Suppressor macrophage treated with lipopolysaccharide for 4 hours (primary cell): ENCODE measurements around the gene VWA2.

Source experiments
- DNase-seq: peaks from one replicate; pipeline ENCODE4 v3.0.0-alpha.2; 2020

The VWA2 gene

DNA sequence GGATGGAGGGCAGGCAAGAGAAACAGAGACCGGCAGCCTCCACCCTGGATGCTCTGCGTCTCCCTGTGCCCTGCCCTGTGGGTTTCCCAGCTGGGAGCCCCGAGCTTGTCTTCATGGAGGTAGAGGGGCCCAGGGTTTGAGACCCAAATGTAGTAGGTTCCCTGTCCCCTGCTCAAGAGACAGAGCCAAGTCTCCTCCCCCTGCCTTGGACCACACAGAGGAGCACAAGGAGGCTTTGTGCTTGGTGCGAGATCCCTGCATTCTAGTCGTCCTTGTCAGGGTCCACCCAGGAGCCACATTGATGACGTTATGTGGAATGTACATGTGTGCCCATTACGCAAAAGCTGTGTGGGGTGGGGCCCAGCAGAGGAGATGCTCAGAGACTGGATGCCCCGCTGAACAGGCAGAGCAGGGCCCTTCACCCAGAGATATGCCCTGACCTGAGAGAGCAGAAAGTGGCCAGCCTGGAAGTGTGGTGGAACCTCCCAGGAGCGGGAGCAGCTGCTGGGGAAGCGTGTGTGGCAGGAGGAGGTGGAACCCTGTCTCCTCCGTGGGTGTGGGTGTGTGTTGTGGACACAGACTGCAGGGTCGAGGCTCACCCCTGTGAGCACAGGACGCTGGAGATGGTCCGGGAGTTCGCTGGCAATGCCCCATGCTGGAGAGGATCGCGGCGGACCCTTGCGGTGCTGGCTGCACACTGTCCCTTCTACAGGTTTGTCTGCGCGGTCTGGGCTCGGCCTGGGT is 39.3 kb downstream of the VWA2 start:
- no peak for DNase-seq

DNA sequence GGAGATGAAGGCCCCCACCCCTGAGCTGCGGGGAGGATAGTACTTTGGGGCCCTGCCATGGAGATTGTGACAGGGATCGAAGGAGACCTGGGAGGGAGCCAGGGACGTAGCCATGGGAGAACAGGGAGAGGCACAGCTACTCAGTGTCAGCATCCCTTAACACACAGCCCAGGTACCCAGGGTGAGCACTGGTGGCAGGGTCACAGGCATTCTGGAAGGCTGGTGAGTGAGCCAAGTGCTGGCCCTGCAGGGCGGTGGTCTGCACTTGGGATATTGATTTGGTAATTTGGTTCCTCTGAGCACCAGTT is 39.8 kb downstream of the VWA2 start:
- no peak for DNase-seq

DNA sequence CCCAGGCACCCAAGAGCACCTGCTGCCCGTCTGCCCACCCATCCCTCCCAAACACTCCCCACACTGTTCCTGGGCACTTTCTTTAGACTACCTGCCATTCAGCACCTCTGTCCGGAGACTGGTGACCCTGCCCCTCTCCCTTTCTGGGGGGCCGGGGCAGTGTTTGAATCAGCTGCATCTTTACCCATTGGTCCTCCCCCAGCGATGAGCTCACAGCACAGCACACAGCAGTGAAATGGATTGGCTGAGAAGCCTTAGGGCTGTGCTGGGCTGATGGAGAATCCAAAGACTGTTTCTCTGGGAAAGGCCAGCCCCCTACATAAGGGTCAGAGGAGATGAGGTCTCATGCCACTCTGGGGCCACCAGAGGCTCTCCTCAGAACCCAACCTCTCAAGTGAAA is 40.2 kb downstream of the VWA2 start:
- DNase-seq: no peak

DNA sequence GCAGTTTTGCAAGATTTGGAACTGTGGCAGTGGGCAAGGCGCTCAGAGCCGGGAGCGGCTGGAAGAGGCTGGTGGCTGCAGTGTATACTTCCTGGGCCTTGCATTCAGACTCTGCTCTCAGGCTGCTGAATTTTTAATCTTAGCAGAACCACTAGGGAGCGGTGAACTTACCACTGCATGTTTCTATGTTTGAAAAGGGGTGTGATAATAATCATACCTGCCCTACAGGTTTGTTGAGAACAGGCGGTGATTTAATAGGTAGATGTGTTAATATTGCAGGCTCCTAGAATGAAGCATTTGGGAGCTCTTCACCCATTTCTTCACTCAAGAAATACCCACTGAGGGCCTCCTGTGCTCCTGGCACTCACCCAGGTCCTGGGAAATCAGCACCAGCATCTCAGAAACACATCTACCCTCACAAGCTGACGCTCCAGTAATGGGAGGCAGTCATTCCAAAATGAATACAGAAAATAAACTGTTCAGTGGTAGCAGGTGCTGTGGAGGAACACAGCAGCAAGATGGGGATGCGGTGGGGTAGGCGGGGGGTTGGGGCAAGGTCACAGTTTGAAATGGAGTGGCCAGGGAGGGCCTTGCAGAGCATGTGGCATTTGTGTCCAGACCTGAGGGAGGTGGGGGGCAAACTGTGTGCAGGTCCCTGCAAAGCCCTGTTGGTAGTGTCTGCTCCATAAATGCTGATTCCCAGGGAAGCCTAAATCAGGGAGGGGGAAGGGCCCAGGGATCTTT is 41.0 kb downstream of the VWA2 start:
- DNase-seq: no peak

DNA sequence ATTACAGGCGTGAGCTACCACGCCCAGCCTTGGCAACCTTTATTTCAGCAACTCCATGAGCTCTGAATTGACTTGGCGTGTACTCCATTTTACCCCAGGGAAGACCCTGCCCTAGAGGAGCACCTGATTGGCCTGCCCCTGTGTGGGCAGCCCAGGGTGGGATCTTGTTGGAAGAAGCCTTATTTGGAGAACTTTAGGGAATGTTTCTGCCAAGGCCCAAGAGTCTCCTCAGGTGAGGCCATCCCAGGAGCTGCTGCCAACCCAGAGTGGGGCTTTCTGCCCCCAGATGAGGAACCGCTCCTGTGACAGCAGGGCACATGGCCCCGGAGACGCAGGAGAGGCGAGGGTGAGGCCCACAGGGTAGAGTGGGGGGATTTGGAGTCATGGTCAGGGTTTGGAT is 42.0 kb downstream of the VWA2 start:
- DNase-seq: no peak

DNA sequence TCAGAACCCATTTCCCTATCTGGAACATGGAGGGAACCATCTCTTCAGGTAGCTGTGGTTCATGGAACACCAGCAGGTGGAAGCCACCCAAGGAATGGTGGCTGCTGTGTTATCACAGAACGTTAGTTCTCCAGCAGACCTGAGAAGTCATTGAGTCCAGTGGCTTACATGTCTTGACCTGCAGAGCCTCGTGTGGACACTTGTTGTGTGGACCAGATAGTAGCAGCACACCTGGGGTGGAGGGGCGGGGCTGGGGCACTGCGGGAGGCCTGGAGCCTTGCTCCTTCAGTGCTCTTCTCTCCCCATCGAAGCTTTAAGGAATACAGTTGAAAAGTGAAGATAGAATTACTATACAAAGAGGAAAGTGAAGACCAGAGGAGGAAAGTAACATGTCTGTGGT is 42.4 kb downstream of the VWA2 start:
- no peak for DNase-seq

DNA sequence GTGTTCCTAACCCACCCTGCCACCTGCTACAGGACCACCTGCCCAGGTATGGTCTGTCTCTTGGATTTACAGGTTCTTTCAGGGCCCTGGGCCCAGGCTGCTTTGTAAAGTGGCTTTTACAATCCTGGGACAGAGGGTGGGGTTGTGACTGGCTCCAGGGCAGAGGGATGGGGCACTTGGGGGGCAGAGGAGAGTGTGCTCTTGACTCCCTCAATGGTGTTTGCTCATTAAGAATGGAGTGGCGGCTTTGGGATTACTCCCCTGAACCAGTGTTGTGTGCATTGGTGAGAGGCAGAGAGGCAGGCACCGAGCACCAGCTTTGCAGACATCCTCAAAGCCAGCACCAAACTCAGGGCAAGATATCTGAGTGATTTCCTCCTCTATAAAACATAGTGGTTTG is 43.5 kb downstream of the VWA2 start:
- no peak for DNase-seq

DNA sequence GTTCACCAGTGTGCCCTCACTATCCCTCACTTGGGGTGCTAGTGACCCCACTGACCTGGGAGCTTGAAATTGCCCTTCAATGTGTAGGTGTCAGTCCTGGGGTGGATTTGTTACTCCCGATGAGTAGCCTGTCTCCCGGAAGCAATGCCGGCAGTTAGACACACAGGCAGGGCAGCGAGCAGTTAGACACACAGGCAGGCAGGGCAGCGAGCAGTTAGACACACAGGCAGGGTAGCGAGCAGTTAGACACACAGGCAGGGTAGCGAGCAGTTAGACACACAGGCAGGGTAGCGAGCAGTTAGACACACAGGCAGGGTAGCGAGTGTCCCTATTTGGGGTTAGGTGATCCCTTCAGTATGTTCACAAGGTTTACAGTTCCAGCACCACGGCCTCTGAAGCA is 44.0 kb downstream of the VWA2 start:
- DNase-seq: no peak

DNA sequence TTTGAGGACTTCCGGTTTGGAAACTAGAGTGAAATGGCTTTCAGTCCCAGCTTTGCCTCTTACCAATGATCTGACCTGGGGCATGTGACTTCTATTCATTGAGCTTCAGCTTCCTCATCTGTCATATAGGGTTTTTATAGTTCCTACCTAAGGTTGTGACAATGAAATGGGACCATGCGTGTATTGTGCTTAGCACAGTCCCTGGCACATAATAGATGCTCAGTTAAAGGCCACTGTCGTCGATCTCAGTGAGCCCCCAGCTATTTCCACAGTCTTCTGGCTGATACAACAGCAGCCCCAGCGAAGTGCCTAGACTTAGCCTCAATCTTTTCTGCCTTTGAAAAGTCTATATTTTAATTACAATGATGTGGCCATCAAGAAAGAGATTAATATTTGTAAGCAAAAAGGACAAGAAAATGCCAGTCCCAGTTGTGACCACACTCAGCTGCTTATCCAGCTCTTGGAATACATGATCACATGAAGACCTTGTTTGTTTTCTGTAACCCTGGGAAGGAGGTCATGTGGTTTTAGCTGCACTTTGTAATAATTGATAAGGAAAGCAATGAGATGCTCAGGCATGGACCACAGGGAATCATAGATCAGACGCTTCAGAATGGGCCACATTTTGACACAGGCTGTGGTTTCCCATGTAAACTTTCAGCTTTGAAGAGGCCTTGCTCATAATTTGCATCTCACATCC is 44.6 kb downstream of the VWA2 start:
- DNase-seq: no peak

DNA sequence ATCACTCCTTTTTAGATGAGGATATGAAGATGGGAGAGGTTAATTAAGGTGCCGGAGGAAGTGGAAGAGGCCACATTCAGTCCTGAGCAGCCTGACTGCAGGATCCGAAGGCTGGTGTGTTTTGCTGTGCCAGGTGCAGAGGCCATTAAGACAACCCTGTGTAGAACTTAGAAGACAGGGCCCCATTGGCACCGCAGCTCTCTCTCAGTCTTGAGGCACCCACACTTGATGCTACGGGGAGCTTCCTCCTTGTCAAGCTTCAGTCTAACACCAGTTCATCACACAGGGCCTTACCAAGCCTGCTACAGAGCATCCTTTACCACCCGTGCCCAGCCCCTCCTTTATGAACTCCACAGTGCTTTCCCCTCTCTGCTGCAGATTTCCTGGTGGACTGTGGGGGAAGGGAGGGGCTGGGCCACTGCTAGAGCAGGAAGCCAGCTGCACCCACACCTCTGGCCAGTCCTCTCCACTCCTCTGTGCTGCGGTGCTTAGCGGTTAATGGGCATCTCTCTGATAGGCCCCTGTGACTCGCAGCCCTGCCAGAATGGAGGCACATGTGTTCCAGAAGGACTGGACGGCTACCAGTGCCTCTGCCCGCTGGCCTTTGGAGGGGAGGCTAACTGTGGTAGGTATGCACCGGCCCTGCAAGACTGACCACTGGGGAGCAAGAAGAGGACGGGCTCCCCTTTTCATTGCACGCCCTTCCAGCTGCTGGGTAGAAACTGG is 45.5 kb downstream of the VWA2 start:
- DNase-seq: no peak

DNA sequence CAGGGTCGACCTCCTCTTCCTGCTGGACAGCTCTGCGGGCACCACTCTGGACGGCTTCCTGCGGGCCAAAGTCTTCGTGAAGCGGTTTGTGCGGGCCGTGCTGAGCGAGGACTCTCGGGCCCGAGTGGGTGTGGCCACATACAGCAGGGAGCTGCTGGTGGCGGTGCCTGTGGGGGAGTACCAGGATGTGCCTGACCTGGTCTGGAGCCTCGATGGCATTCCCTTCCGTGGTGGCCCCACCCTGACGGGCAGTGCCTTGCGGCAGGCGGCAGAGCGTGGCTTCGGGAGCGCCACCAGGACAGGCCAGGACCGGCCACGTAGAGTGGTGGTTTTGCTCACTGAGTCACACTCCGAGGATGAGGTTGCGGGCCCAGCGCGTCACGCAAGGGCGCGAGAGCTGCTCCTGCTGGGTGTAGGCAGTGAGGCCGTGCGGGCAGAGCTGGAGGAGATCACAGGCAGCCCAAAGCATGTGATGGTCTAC is 46.9 kb downstream of the VWA2 start:
- DNase-seq: no peak

DNA sequence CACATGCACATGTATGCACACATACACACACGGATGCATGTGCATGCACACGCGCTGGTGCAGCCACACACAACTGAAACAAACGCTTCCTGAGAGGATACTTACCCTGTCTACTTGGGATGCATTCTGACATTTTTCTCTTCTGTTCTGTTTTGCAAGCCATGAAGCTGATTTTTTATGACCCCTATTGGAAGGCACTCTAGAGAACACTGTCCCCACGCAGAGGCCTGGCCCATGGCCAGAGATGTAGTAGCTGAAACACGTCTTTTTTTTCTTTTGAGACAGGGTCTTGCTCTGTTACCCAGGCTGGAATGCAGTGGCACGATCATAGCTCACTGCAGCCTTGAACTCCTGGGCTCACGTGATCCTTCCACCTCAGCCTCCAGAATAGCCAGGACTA is 47.9 kb downstream of the VWA2 start:
- DNase-seq: no peak

DNA sequence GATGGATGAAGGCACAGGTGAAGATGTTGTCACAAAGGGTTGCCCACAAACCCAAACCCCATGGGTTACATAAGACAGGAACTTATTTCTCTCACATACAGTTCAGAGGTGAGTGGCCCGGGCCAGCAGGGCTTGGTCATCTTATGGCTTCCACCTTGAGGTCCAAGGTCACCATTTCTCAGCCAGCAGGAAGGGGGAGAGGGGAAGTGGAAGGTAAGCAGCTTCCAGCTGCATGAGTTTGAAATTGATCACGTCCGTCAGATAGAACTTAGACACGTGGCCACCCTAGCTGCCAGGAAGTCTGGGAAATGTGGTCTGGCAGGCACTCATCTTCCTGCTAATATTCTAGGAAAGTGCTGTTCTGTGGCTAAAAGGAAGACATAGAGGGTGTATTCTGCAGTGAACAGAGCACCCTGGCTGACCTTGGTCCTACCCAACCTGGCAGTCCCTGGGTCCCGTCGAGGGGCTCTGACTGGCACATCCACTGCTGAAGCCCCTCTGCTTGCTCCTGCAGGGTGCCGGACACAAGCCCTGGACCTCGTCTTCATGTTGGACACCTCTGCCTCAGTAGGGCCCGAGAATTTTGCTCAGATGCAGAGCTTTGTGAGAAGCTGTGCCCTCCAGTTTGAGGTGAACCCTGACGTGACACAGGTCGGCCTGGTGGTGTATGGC is 49.5 kb downstream of the VWA2 start:
- no peak for DNase-seq

DNA sequence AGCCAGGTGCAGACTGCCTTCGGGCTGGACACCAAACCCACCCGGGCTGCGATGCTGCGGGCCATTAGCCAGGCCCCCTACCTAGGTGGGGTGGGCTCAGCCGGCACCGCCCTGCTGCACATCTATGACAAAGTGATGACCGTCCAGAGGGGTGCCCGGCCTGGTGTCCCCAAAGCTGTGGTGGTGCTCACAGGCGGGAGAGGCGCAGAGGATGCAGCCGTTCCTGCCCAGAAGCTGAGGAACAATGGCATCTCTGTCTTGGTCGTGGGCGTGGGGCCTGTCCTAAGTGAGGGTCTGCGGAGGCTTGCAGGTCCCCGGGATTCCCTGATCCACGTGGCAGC is 50.0 kb downstream of the VWA2 start:
- DNase-seq: no peak

DNA sequence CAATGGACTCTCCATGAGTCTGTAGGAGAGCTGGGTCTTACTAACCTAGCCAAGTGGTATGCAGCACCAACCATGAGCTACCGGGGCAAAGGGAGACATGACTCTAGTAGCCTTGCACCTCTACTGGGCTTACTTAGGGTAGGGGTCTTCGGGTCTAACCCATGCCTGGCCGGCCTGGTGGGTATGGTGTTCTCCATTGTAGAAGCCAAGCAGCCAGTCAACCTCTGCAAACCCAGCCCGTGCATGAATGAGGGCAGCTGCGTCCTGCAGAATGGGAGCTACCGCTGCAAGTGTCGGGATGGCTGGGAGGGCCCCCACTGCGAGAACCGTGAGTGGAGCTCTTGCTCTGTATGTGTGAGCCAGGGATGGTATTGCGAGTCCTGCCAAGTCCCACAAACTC is 51.0 kb downstream of the VWA2 start:
- DNase-seq: no peak

DNA sequence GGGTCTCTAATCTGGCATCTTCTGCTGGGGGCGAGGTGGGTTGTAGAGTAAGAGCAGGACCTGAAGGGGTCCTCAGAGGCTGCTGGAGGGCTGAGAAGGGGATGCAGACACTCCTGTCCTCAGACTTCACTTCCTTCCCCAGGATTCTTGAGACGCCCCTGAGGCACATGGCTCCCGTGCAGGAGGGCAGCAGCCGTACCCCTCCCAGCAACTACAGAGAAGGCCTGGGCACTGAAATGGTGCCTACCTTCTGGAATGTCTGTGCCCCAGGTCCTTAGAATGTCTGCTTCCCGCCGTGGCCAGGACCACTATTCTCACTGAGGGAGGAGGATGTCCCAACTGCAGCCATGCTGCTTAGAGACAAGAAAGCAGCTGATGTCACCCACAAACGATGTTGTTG is 52.0 kb downstream of the VWA2 start:
- DNase-seq: no peak

DNA sequence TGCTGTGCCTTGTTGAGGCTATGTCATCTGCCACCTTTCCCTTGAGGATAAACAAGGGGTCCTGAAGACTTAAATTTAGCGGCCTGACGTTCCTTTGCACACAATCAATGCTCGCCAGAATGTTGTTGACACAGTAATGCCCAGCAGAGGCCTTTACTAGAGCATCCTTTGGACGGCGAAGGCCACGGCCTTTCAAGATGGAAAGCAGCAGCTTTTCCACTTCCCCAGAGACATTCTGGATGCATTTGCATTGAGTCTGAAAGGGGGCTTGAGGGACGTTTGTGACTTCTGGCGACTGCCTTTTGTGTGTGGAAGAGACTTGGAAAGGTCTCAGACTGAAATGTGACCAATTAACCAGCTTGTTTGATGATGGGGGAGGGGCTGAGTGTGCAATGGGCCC is 52.5 kb downstream of the VWA2 start:
- DNase-seq: no peak

DNA sequence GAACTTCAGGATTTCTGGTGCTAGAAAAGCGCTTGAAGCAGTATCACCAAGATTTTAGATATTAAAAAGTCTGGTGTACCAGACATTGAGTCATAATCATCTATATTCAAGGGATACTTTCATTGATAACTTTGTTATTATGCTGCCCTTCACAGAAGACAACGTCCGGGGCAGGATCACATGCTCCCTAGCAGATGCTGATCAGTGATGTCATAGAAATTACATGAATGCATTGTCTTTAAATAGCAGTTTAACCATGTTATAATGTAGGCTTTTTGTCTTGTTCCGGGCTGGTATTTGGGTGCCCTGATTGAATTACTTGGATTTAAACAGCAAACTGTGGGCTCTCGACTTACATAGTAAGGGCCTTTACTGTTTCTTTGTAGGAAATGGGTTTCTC is 54.0 kb downstream of the VWA2 start:
- no peak for DNase-seq

DNA sequence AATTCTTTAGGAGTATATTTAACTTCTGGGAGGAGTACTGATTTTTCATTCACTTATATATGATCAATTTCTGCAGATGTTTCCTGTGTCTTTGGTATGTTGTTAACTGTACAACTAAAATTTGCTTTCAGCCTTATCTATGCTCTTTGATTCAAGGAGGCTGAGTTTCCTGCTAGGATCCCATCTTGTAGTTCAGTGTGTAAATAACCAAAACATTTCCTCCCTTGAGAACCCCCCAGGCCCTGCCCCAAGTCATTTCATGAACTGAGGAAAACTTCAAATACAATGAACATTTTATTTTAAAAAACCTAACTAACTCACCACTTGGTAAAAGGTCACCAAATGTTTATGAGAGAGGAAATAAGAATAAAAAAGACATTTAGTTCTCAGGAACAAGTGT is 55.5 kb downstream of the VWA2 start:
- no peak for DNase-seq

DNA sequence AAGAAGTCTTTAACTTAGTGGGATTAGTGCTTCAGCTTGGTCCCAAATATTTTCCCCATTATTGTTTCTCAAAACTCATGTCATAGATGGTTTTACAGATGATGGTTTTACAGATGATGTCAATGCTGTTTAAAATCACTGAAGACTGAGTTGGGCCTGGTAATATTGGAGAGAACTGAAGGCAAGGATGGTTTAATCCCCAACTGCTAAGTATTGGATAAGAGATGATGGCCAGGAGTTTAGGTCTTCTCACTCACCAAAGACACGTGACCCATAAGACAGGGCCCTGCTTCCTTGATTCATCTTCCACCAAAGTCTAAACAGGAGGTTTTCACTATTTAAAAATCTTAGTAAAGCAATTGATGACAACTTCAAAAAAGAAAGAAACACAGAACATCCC is 56.3 kb downstream of the VWA2 start:
- DNase-seq: no peak

DNA sequence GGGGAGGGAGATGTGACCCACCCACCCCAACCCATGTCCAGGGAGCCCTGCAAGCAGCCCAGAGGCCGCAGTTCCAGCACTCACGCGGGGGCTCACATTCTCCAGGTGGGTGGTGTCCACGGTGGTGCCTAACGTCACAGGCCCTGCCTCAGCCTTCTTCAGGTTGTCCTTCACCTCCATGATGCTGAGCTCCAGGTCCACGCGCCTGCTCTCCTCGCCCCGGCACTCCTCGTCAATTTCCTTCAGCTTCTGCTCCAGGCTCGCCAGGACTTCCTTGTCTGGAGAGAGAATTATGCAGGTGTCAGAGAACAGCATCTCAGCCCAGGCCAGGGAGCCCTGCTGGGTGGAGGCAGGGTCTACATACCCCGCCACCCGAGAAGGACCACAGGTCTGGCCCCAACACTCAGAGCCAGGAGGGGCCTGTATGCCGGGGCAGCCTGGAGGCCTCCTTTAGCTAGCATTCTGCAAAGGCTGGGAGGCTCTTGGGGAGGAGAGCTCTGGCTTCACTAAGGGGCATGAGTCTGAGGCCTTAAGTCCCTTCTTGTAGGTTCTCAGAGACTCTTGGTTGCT is 58.2 kb downstream of the VWA2 start:
- DNase-seq: no peak

DNA sequence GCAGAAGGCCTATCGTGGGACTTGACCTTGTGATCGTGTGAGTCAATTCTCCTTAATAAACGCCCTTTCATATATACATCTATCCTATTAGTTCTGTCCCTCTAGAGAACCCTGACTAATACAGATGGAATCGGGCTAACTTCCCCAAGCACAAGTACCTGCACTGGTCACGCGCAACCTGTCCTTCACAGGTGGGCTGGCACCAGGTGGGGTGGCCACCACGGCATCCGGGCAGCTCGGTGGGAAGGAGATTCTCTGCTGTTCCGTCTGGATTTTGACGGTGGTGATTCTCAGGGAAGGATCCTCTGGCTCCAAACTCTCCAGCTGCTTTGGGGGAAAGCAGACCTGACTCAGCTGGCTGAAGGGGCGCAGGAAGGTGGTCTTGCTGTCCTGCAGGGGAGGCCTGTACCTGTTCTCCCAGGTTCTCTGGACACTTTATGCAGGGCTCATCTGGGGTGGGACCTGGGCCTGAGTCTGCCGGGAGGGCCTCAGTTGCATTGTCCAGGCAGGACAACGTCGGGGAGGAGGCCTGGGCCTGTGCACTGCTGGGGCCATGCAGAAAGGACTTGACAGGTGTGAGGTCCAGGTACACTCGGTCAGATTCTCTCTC is 61.1 kb downstream of the VWA2 start:
- DNase-seq: no peak
